BLaER1 treated with 17β-estradiol and CSF1 and Interleukin-3, amounts not matched to agents 10 nM and 100 nM (cell line): ENCODE results near the gene PLXDC1.
A peak's percentile ranks its signal among the peaks of the same experiment; 100 is the strongest.

Experiments
- H3K27ac ChIP-seq, 11 experiments: shearing (Covaris generic); formaldehyde crosslinking; 2 replicates each; pipeline ENCODE4 v1.8.1; 2022
- H3K27me3 ChIP-seq, 11 experiments: shearing (Covaris generic); formaldehyde crosslinking; 2 replicates each; pipeline ENCODE4 v1.8.1; 2022
- H3K36me3 ChIP-seq, 11 experiments: shearing (Covaris generic); formaldehyde crosslinking; 2 replicates each; pipeline ENCODE4 v1.8.1; 2022
- H3K4me1 ChIP-seq, 10 experiments: shearing (Covaris generic); formaldehyde crosslinking; 2 replicates each; pipeline ENCODE4 v1.8.1; 2022
- H3K4me2 ChIP-seq, 11 experiments: shearing (Covaris generic); formaldehyde crosslinking; 2 replicates each; pipeline ENCODE4 v1.8.1; 2022
- H3K4me3 ChIP-seq, 10 experiments: shearing (Covaris generic); formaldehyde crosslinking; 2 replicates each; pipeline ENCODE4 v1.8.1; 2022
- H3K9ac ChIP-seq, 11 experiments: shearing (Covaris generic); formaldehyde crosslinking; 2 replicates each; pipeline ENCODE4 v1.8.1; 2022
- H3K9me3 ChIP-seq, 11 experiments: shearing (Covaris generic); formaldehyde crosslinking; replicated peaks in 1 of 11; 2 replicates each; pipeline ENCODE4 v1.8.1; 2022
- H4K20me1 ChIP-seq, 11 experiments: shearing (Covaris generic); formaldehyde crosslinking; 2 replicates each; pipeline ENCODE4 v1.8.1; 2022
- Cebpa-rat ChIP-seq, 11 experiments: shearing (Covaris generic); IDR thresholded peaks; 2 replicates each; pipeline ENCODE4 v1.8.1; 2022

Gene PLXDC1

DNA sequence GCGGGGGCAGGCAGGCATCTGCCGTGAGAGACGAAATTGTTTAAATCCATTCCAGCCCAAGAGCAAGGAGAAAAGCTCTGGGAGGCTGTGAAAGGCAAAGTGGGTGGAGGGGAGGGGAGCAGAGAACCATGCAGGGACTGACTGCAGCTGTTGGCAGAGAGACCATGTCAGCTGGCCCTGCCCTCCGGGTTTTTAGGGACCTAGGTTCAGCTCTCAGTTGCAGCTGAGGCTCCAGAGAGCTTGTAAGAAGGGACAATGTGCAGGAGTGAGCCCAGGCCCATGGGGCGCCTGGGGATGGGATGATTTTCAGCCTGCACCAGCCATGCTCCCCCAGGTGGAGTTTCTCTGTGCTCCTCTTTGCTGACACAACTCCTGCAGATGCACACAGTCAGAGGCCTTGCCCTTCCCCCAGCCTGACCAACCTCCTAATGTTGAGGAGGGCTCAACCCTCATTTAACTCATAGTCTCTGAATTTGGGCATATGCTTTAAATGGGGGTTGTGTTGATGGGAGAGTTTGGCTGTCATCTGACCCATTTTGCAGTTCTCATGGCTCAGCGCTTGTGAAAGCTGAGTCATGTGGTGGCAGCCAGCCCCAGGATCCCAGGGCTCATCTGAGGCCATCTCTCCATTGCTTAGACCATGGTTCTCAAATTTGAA, 70.9 kb downstream of the PLXDC1 start:
- Histone ChIP-seq H3K4me1 (peaks cover 9 to 23% (median 20%) of the 10 kb centered on the region in 10 experiments), H4K20me1 (no peaks in the 10 kb centered on the region; a peak in 1 of 22 replicates), H3K9me3 (no peaks in the 10 kb centered on the region), H3K9ac (no peak overlapping the region), H3K27ac (no peak overlapping the region), H3K36me3 (no peaks in the 10 kb centered on the region), H3K4me2 (peak overlapping the region; percentile 0 to 69 (median 39); a peak in 18 of 22 replicates), H3K27me3 (no peaks in the 10 kb centered on the region), H3K4me3 (no peak overlapping the region)
- TF ChIP-seq Cebpa-rat (IDR thresholded peaks at IDR 0.05) = no peak

DNA sequence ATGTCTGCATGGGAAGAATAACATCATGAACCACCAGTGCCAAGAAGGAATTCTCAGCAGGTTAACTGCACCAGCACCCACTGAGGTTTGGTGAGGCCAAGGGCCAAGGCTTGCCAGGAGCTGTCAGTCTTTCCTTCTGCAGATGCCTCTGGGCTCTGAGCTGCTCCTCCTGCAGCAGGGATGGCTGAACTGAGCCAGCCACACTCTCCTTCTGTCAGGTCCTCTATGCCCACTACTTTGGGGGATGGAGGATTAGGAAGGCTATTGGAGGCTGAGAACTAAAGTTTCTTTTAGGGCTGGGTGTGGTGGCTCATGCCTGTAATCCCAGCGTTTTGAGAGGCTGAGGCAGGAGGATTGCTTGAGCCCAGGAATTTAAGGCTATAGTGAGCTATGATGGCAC, 71.6 kb downstream of the PLXDC1 start:
- no peak for TF ChIP-seq Cebpa-rat (IDR thresholded peaks at IDR 0.05)

GRCh38 chr17:39077866-39078265, 73.6 kb downstream of the PLXDC1 start:
- no peak overlapping the region for H3K4me3 ChIP-seq
- H3K4me1 ChIP-seq = peaks cover 9 to 23% (median 20%) of the 10 kb centered on the region in 10 experiments
- H3K9ac ChIP-seq = no peak overlapping the region
- no peaks in the 10 kb centered on the region for H3K9me3 ChIP-seq
- no peak overlapping the region for H3K27ac ChIP-seq
- no peak overlapping the region for H3K4me2 ChIP-seq
- H3K27me3 ChIP-seq = no peaks in the 10 kb centered on the region
- no peaks in the 10 kb centered on the region; a peak in 1 of 22 replicates for H4K20me1 ChIP-seq
- no peaks in the 10 kb centered on the region for H3K36me3 ChIP-seq
- no peak for TF ChIP-seq Cebpa-rat (IDR thresholded peaks at IDR 0.05)

More for the DNA sequence above, 71.6 kb downstream of the PLXDC1 start:
- Histone ChIP-seq H4K20me1 (no peaks in the 10 kb centered on the region; a peak in 1 of 22 replicates), H3K27ac (no peak overlapping the region), H3K27me3 (no peaks in the 10 kb centered on the region), H3K4me2 (no peak overlapping the region; a peak in 2 of 22 replicates), H3K9ac (no peak overlapping the region), H3K4me1 (peaks cover 9 to 23% (median 20%) of the 10 kb centered on the region in 10 experiments), H3K36me3 (no peaks in the 10 kb centered on the region), H3K4me3 (no peak overlapping the region), H3K9me3 (no peaks in the 10 kb centered on the region)

GRCh38 chr17:39077252-39077651, 74.2 kb downstream of the PLXDC1 start:
- no peaks in the 10 kb centered on the region for H3K27me3 ChIP-seq
- peaks cover 9 to 22% (median 19%) of the 10 kb centered on the region in 10 experiments for H3K4me1 ChIP-seq
- no peaks in the 10 kb centered on the region for H3K36me3 ChIP-seq
- TF ChIP-seq Cebpa-rat (IDR thresholded peaks at IDR 0.05) = no peak
- no peak overlapping the region for H3K27ac ChIP-seq
- no peak overlapping the region for H3K4me2 ChIP-seq
- H3K9ac ChIP-seq = no peak overlapping the region
- no peaks in the 10 kb centered on the region for H3K9me3 ChIP-seq
- H3K4me3 ChIP-seq = no peak overlapping the region
- H4K20me1 ChIP-seq = no peaks in the 10 kb centered on the region; a peak in 2 of 22 replicates

GRCh38 chr17:39074676-39075075, 76.8 kb downstream of the PLXDC1 start:
- peaks cover 0 to 3% (median 0%) of the 10 kb centered on the region in 10 experiments; a peak in 2 of 20 replicates for H3K4me1 ChIP-seq
- TF ChIP-seq Cebpa-rat (IDR thresholded peaks at IDR 0.05) = no peak
- H4K20me1 ChIP-seq = no peaks in the 10 kb centered on the region; a peak in 1 of 22 replicates
- H3K9ac ChIP-seq = no peak overlapping the region
- H3K27me3 ChIP-seq = no peaks in the 10 kb centered on the region
- H3K27ac ChIP-seq = no peak overlapping the region
- no peak overlapping the region for H3K4me2 ChIP-seq
- no peaks in the 10 kb centered on the region for H3K9me3 ChIP-seq
- no peak overlapping the region for H3K4me3 ChIP-seq
- H3K36me3 ChIP-seq = no peaks in the 10 kb centered on the region

DNA sequence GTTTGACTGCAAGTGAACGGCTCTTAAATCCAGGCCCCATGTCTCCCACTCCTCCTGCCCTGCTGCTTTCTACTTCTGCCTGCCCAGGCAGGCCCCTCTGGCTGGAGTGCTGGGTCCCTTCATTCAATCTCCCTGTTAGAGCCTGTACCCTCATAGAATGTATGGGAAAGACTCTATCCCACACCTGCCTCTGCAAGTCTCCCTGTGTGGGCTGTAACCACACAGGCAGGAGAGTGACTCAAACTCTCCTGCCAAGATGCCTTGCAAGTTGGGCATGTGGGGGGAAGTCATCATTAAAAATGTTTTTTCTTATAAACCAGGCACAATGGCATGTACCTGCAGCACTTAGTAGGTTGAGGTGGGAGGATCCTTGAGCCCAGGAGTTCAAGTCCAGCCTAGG, 77.5 kb downstream of the PLXDC1 start:
- Histone ChIP-seq H3K27ac (no peak overlapping the region), H3K4me3 (no peak overlapping the region), H3K36me3 (no peaks in the 10 kb centered on the region), H3K9me3 (no peaks in the 10 kb centered on the region), H3K4me2 (no peak overlapping the region), H3K9ac (no peak overlapping the region), H3K27me3 (no peaks in the 10 kb centered on the region), H3K4me1 (peaks cover 0 to 4% (median 0%) of the 10 kb centered on the region in 10 experiments; a peak in 2 of 20 replicates), H4K20me1 (no peaks in the 10 kb centered on the region; a peak in 1 of 22 replicates)
- TF ChIP-seq Cebpa-rat (IDR thresholded peaks at IDR 0.05) = no peak

GRCh38 chr17:39073353-39073752, 78.1 kb downstream of the PLXDC1 start:
- Histone ChIP-seq H3K4me1 (peaks cover 0 to 4% (median 0%) of the 10 kb centered on the region in 10 experiments; a peak in 2 of 20 replicates), H3K36me3 (no peaks in the 10 kb centered on the region), H4K20me1 (no peaks in the 10 kb centered on the region; a peak in 1 of 22 replicates), H3K9ac (no peak overlapping the region), H3K27ac (no peak overlapping the region), H3K4me2 (no peak overlapping the region), H3K27me3 (no peaks in the 10 kb centered on the region), H3K4me3 (no peak overlapping the region), H3K9me3 (no peaks in the 10 kb centered on the region)
- TF ChIP-seq Cebpa-rat (IDR thresholded peaks at IDR 0.05) = no peak

- Histone ChIP-seq H3K9ac (no peak overlapping the region), H3K36me3 (no peaks in the 10 kb centered on the region), H3K4me3 (no peak overlapping the region), H3K27ac (no peak overlapping the region), H3K4me2 (no peak overlapping the region), H3K4me1 (peaks cover 0 to 4% (median 0%) of the 10 kb centered on the region in 10 experiments; a peak in 2 of 20 replicates), H4K20me1 (no peaks in the 10 kb centered on the region; a peak in 1 of 22 replicates), H3K27me3 (no peaks in the 10 kb centered on the region), H3K9me3 (no peaks in the 10 kb centered on the region)
- TF ChIP-seq Cebpa-rat (IDR thresholded peaks at IDR 0.05) = no peak
Measured at GRCh38 chr17:39071573-39071972, 79.9 kb downstream of the PLXDC1 start.

DNA sequence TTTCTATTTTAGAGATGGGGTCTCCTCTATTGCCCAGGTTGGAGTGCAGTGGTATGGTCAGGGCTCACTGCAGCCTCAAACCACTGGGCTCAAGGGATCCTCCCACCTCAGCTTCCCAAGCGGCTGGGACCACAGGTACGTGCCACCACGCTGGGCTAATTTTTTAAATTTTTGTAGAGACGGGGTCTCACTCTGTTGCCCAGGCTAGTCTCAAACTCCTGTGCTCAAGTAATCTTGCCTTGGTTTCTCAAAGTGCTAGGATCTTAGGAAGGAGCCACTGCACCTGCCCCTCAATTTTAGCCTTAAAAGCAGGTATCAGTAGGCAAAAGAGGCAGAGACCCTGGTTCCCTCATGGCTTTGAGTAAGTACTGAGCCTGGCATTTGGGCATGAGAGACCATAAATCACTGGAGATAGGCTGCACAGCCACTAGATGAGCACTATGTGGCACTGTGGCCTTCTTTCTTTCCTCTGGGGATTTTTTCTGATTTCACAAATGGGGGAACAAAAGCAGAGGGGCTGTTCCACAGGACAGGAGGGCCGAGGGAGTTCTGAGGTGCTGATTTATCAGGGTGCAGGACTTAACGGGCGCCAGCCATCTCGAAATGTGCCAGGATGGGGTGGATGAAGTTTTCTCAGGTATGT, 82.2 kb downstream of the PLXDC1 start:
- no peak overlapping the region for H3K27ac ChIP-seq
- 0 out of 22 replicates have a peak overlapping the region, but pooled peaks of 1 of the 11 experiments have one; percentile 27 for H3K9ac ChIP-seq
- no peak overlapping the region for H3K4me3 ChIP-seq
- peaks cover 0 to 4% (median 0%) of the 10 kb centered on the region in 10 experiments; a peak in 2 of 20 replicates for H3K4me1 ChIP-seq
- H3K4me2 ChIP-seq = no peak overlapping the region
- no peak for TF ChIP-seq Cebpa-rat (IDR thresholded peaks at IDR 0.05)
- no peaks in the 10 kb centered on the region for H3K36me3 ChIP-seq
- no peaks in the 10 kb centered on the region; a peak in 1 of 22 replicates for H4K20me1 ChIP-seq
- no peaks in the 10 kb centered on the region for H3K9me3 ChIP-seq
- no peaks in the 10 kb centered on the region for H3K27me3 ChIP-seq
